NCI-H146 treated with DMSO at 0.1 percent for 48 hours (cell line): Measurements from ENCODE around the gene GPR15.

Experiments used
- DNase-seq: peaks from one replicate; lab custom pipeline; 2025; ENCODE audit not compliant: unreplicated experiment; lab: John Stamatoyannopoulos, UW

GPR15 gene

DNA sequence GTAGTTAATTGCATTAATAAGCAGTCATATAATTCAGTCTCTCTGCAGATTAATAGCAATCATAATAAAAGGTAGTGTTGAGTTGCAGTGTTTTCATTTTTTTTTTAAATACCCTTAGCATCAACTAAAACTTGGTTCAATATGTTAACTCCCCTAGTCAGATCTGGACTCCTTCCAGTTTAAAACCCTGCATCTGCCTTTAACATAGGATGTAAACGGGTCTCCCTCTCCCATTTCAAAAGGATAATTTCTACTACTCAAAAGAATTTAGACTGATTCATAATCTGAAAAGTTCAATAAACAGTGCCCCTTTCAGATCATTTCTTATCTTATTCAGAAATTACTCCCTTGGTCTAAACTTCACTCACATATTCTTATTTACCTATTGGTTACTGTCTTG, 50.3 kb downstream of the GPR15 start:
- DNase-seq: no peak

DNA sequence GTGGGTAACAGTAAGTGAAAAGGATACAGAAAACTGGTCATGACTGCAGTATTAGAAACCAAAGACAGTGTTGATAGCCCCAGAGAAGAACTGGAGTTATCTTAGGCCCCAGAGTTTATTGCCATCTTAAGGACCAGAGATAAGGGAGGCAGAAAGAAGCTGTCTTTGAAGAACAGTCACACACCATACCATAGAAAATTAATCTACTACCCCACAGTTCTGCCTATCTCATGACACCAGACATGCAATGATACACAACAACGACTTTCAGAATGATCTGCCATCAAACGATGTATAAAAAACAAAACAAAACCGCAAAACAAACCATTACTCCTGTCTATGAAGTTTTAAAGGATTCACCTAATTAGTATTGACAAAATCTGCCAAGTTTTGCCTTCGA, 52.0 kb downstream of the GPR15 start:
- DNase-seq: no peak
